ENCODE results near the gene GUSB. TPM values are rescaled to one million over a fixed set of nuclear protein-coding genes. Genes with fewer than 3 reads are reported as not detected.

GUSB gene
- total RNA-seq, 1 experiment from 2014 or later = 42.3 TPM

- no peak for TF ChIP-seq PRDM15 (CRISPR knock-in tag; IDR thresholded peaks at IDR 0.05)
- TF ChIP-seq RELA (CRISPR knock-in tag; IDR thresholded peaks at IDR 0.05; ENCODE audit: borderline replicate concordance) = no peak
- TF ChIP-seq ELF4 (CRISPR knock-in tag; IDR thresholded peaks at IDR 0.05; ENCODE audit: low read depth) = no peak
- TF ChIP-seq CDX4 (CRISPR knock-in tag; IDR thresholded peaks at IDR 0.05; ENCODE audit: borderline replicate concordance) = no peak
- no peak for TF ChIP-seq NR2C2 (CRISPR knock-in tag; IDR thresholded peaks at IDR 0.05)
- TF ChIP-seq ZNF121 (CRISPR knock-in tag; IDR thresholded peaks at IDR 0.05) = no peak
- no peak for TF ChIP-seq ZNF219 (CRISPR knock-in tag; IDR thresholded peaks at IDR 0.05; ENCODE audit: borderline replicate concordance)
Measured at GRCh38 chr7:66015440-66016130, 33.6 kb upstream of the GUSB start (continued).

DNA sequence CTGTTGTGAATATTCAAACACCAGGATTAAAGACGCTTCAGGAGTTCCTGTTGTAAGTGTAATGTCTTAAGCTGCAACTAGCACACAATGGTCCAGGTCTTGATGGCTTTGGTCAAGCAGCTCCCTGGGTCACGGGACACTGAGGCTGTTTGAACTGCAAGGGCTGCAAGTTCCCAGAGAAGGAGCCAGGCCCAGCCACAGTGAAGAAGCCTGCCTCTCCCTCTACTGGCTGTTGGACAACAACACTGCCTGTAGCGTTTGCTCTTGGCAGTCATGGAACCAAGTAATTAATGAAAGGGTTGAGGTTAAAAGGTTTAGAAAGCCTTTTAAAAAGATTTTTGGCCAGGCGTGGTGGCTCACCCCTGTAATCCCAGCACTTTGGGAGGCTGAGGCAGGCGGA lies 31.9 kb upstream of the GUSB start:
- ChIA-PET POLR2A (interaction anchor here (0.6 kb wide), 1 partner anchor 48 kb away, joined by 4 read pairs; no protein-coding TSS in a partner anchor), CTCF (interaction anchor here (0.6 to 1.2 kb wide), 2 partner anchors 46 to 176 kb away, joined by 3 read pairs; no protein-coding TSS in a partner anchor)
- no peaks in the 10 kb centered on the region for H3K36me3 Mint-ChIP-seq
- peaks cover 5% of the 10 kb centered on the region; the same call in 1 of the 2 replicates for H3K27me3 Mint-ChIP-seq (ENCODE audit: low read depth)
- ATAC-seq = peak; percentile 95
- DNase-seq (ENCODE audit: low spot score) = peak; percentile 62
- H3K27ac Mint-ChIP-seq = no peak overlapping the region
- H3K4me1 Mint-ChIP-seq = no peaks in the 10 kb centered on the region
- no peaks in the 10 kb centered on the region for H3K9me3 Mint-ChIP-seq
- H3K4me3 Mint-ChIP-seq = no peak overlapping the region
- TF ChIP-seq JUN (CRISPR knock-in tag; IDR thresholded peaks at IDR 0.05) (no peak), STAT6 (CRISPR knock-in tag; conservative IDR thresholded peaks at IDR 0.05; ENCODE audit: low read depth) (no peak), ZNF219 (CRISPR knock-in tag; IDR thresholded peaks at IDR 0.05; ENCODE audit: borderline replicate concordance) (no peak), MAX (CRISPR knock-in tag; IDR thresholded peaks at IDR 0.05) (no peak), ZMAT4 (CRISPR knock-in tag; IDR thresholded peaks at IDR 0.05) (no peak), TP53 (CRISPR knock-in tag; IDR thresholded peaks at IDR 0.05) (no peak), ZNF121 (CRISPR knock-in tag; IDR thresholded peaks at IDR 0.05) (no peak), KAT7 (CRISPR knock-in tag; IDR thresholded peaks at IDR 0.05; ENCODE audit: borderline replicate concordance) (no peak)

DNA sequence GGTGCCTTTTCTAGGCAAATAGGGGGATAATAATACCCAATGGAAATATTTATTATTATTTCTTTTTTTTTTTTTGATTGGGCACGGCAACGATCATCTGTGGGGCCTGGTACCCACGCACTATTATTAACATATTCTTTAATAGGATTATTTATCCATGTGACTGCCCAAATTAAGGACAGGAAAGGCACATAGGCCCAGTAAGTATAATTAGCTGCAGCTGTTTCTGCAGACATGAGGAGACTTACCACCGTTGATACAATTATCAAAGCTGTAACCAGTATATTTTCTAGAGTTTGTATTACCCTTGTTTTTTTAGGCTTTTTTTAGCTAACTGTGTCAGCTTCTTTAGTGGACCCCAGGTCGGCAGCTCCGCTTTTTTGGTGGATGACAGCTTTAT lies 25.2 kb upstream of the GUSB start:
- DNase-seq (ENCODE audit: low spot score) (no peak), ATAC-seq (no peak)
- ChIA-PET CTCF (interaction anchor here (0.7 to 1.1 kb wide), 3 partner anchors 13 to 54 kb away, joined by 3 to 7 read pairs (median 3); no protein-coding TSS in a partner anchor), POLR2A (no interaction called here)
- H3K4me1 Mint-ChIP-seq = no peaks in the 10 kb centered on the region
- no peak overlapping the region for H3K27ac Mint-ChIP-seq
- H3K27me3 Mint-ChIP-seq (ENCODE audit: low read depth) = peaks cover 3% of the 10 kb centered on the region; the same call in 1 of the 2 replicates
- no peaks in the 10 kb centered on the region for H3K36me3 Mint-ChIP-seq
- no peak overlapping the region for H3K4me3 Mint-ChIP-seq
- H3K9me3 Mint-ChIP-seq = no peaks in the 10 kb centered on the region
- TF ChIP-seq PRDM15 (CRISPR knock-in tag; IDR thresholded peaks at IDR 0.05) (no peak), ZNF671 (CRISPR knock-in tag; IDR thresholded peaks at IDR 0.05) (no peak), FOXP1 (CRISPR knock-in tag; IDR thresholded peaks at IDR 0.05; ENCODE audit: borderline replicate concordance) (no peak), CREB1 (CRISPR knock-in tag; IDR thresholded peaks at IDR 0.05) (no peak), ZBTB21 (CRISPR knock-in tag; IDR thresholded peaks at IDR 0.05; ENCODE audit: borderline replicate concordance) (no peak), TP53 (CRISPR knock-in tag; IDR thresholded peaks at IDR 0.05) (no peak)
- TF ChIP-seq, protein P1, sequence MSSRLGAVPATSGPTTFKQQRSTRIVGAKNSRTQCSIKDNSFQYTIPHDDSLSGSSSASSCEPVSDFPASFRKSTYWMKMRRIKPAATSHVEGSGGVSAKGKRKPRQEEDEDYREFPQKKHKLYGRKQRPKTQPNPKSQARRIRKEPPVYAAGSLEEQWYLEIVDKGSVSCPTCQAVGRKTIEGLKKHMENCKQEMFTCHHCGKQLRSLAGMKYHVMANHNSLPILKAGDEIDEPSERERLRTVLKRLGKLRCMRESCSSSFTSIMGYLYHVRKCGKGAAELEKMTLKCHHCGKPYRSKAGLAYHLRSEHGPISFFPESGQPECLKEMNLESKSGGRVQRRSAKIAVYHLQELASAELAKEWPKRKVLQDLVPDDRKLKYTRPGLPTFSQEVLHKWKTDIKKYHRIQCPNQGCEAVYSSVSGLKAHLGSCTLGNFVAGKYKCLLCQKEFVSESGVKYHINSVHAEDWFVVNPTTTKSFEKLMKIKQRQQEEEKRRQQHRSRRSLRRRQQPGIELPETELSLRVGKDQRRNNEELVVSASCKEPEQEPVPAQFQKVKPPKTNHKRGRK (CRISPR knock-in tag; IDR thresholded peaks at IDR 0.05; ENCODE audit: borderline replicate concordance) = no peak
